Ammon's horn (tissue), 1 donor: ENCODE data around the gene FAM210B.
"Not testable (repeated sequence)": the region's sequence is repeated elsewhere in the genome, so short reads cannot be mapped to it uniquely, and the experiment has no call there.

Experiments
- DNase-seq: peaks from one replicate; pipeline ENCODE4 v3.0.0-alpha.2; 2016; ENCODE audit warnings: low spot score

FAM210B gene

DNA sequence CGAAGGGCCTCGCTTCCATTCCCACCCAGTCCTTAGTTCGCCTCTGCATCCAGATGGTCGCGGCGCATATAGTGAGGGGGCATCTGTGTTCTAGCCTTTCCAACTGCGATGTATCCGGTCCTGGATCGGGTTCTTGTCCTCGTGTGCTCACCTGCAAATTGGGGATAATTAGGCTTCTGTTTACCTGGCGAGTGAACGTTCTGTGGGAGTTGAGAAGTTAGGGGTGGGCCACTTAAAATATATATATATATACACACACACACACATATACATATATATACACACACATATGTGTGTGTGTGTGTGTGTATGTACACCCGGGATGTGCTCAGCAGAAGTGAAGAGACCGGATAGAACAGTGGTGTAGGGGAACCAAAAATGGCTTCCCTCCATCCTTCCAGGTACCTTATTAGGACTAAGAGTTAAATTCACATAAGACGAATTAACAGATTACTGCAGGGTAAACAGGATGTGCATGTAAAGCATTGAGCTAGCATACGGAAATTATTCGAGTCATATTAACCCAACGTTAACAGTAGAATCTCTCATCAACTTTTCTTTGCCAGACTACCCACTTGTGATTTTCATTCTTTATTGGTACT is 34.2 kb downstream of the FAM210B start:
- DNase-seq: no peak

DNA sequence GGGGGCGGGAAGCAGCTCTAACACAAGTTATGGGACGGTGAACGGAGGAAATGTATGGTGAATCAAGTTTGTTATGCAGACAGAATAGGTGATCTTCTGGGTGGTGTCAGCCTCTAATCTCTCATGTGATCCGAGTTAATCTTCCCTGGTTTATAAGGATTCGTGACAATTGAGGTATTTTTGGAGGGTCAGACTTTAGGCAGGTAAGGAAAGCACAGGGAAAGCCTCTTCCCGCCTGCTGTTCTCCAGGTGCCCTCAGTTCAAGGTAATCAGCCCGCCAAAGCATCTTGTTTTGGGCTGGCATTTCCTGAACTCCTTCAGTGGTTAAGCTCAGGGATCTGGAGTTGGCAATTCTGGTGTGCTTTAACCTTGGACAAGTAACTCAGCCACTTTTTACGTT is 34.9 kb downstream of the FAM210B start:
- DNase-seq: no peak

DNA sequence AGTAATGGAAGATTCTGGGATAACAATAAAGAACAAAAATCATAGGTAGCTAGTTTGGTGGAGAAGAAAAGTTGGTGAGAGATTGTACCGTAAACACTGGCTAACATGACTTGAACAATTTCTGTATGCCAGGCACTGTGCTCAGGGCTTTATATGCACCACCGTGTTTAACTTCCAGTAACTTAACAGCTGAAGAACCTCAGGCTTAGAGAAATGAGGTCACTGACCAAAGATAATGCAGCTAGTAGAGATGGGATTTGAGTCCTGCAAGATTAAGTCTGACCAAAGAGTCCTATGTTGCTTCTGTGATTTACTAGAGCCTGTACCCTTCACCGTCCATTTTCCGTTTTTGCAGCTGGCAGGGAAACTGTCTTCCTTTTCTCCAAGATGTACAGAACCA is 36.4 kb downstream of the FAM210B start:
- no peak for DNase-seq

DNA sequence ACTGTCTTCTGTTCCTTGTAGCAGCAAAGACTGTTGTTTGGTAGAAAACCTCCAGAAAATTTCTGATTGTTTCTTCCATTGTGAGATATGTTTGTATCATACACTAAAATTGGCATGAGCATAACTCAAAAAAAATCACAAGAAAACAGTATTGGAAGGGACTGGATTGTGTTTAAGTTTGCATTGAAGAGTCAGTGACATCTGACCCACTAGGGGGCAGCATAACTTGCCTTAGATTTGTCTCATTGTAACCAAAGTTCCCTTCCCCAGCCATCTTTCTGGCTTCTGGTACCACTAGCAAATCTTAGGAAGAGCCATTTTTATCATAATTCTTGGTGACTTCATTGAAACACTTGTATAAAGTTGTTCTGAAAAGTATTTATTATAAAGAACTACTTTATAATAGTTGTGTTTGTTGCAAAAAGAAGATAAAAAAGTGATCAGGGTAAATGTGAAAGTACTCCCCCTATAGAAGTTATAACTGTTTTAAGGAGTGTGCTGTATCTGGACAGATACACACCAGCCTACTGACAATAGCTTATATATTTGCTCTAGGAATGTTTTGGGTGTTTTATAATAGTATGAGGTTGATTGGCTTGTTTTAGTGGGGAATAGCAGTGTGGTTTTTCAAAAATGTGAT is 41.3 kb downstream of the FAM210B start:
- DNase-seq: peak; percentile 78

DNA sequence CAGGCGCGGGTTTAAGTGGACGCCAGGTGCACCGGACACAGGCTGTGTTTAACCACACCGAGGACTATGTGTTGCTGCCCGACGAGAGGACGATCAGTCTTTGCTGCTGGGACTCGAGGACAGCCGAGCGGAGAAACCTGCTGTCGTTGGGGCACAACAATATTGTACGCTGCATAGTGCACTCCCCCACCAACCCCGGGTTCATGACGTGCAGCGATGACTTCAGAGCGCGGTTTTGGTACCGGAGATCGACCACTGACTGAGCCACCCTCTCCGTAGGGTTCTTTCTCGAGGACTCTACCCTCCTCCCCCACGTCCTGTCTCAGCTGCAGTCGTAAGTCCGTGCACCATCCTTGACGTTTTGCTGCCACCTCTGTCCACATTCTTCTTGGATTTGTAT is 44.7 kb downstream of the FAM210B start:
- no peak for DNase-seq

DNA sequence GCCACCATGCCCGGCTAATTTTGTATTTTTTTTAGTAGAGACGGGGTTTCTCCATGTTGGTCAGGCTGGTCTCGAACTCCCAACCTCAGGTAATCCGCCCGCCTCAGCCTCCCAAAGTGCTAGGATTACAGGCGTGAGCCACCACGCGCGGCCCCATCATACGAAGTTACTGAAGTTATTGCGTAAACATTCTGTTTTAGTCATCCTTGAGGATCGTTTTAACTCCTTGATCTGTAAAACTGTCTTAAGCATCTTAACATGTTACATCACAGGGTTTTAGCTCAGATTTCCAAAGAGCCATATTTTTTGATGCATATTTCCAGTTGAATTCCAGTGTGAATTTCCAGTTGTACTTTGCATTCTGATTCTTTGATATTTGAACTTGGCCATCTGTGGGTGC is 46.6 kb downstream of the FAM210B start:
- not testable (repeated sequence) for DNase-seq

GRCh38 chr20:56406910-56407309 is 48.1 kb downstream of the FAM210B start:
- no peak for DNase-seq

- DNase-seq: no peak
Measured at GRCh38 chr20:56409521-56409920, 50.7 kb downstream of the FAM210B start.

- no peak for DNase-seq
Measured at GRCh38 chr20:56409956-56410355, 51.2 kb downstream of the FAM210B start.

- not testable (repeated sequence) for DNase-seq
Measured at GRCh38 chr20:56411287-56411686, 52.5 kb downstream of the FAM210B start.

DNA sequence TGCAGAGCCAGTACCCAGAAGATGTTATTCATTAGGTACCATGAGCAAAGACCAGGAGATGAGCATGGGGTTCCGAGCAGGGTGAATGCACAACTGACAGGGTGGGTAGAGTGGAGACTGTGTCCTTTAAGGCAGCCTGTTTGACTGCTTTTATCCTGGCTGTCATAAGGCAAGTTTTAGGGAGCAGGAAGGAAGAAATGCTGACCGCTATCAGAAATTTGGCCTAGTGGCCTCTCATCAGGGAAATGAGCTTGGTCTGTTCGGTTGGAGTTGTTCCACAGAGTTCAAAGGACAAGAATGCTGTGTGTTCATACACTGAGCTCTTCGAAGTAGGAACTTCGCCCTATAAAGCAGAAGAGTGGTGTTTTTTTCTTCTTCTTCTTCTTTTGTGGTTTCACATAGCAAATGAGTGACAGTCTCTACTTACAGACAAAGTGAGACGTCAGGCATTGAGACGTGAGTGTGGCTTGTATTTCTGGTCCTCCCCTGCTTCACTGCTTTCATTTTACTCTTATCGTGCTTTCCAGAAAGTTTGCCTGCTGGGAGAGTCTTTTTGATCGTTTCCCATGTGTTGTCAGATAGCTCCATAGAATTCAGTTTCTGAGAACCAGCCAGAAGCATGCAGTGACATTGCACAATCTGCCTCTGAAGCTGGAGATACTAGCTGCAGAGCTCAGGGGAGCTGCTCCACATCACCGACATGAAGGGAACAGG is 53.1 kb downstream of the FAM210B start, which contains the start of gene CASS4:
Gene CASS4, plus strand, starts transcription at position 502 of the 714 bp plus-strand sequence. Its CDS starts 199 bp downstream, at position 701.
- DNase-seq: peak; percentile 60

- no peak for DNase-seq
Measured at GRCh38 chr20:56412473-56412790, 53.7 kb downstream of the FAM210B start.

DNA sequence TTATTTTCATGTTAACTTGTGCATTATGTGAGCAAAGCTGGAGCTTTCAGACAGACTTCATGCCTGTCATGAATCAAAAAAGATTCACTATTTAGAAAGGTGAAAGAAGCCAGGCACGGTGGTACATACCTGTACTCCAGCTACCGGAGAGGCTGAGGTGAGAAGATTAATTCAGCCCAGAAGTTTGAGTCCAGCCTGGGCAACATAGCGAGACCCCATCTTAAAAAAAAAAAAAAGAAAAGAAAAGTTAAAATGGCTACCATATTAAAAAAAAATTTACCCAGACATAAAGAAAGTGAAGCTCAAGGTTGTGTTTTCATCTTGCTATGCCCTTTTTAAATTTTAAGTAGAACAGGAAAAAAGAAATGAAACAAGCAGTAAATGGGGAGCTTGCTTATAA is 54.2 kb downstream of the FAM210B start:
- DNase-seq: no peak

GRCh38 chr20:56414842-56415765 is 56.3 kb downstream of the FAM210B start:
- no peak for DNase-seq

- no peak for DNase-seq
Measured at GRCh38 chr20:56417402-56417801, 58.6 kb downstream of the FAM210B start.

GRCh38 chr20:56417911-56418310 is 59.1 kb downstream of the FAM210B start:
- no peak for DNase-seq
